Muscle layer of colon (tissue), 2 donors: ENCODE measurements around the gene TEKT3.
A peak's percentile ranks its signal among the peaks of the same experiment; 100 is the strongest.

Source experiments
- H3K27ac ChIP-seq: one replicate; pipeline ENCODE4 v1.7.0; 2013; ENCODE audit warnings: low read depth, mild to moderate bottlenecking, low read length, moderate library complexity
- H3K27me3 ChIP-seq, 2 donors: one replicate each; pipeline ENCODE4 v1.7.0; 2013; ENCODE audit warnings: low read length in 2 of 2, mild to moderate bottlenecking in 2 of 2; ENCODE audit not compliant: insufficient read depth in 2 of 2, control insufficient read depth in 1 of 2
- H3K36me3 ChIP-seq: one replicate; pipeline ENCODE4 v1.7.0; 2013; ENCODE audit warnings: mild to moderate bottlenecking, low read length; ENCODE audit not compliant: insufficient read depth
- H3K4me1 ChIP-seq: one replicate; pipeline ENCODE4 v1.7.0; 2013; ENCODE audit warnings: mild to moderate bottlenecking, low read length; ENCODE audit not compliant: insufficient read depth
- H3K4me3 ChIP-seq, 2 donors: one replicate each; pipeline ENCODE4 v1.7.0; 2013; ENCODE audit warnings: low read length in 2 of 2, low read depth in 1 of 2, mild to moderate bottlenecking in 1 of 2, moderate library complexity in 1 of 2
- H3K9ac ChIP-seq: one replicate; pipeline ENCODE4 v1.7.0; 2013; ENCODE audit warnings: low read length
- H3K9me3 ChIP-seq: one replicate; pipeline ENCODE4 v1.7.0; 2013; ENCODE audit warnings: mild to moderate bottlenecking, low read length
- donor health status: abdominal sarcoma.
- donor health status: Adenocarcinoma of cecum.

Gene TEKT3

GRCh38 chr17:15371376-15372130, 30.2 kb upstream of the TEKT3 start:
- Histone ChIP-seq H3K36me3 (no peaks in the 10 kb centered on the region), H3K27me3 (no peaks in the 10 kb centered on the region), H3K4me1 (no peaks in the 10 kb centered on the region), H3K9ac (no peak overlapping the region), H3K27ac (no peak overlapping the region), H3K9me3 (no peaks in the 10 kb centered on the region), H3K4me3 (no peak overlapping the region)

- H3K4me1 ChIP-seq, result no peaks in the 10 kb centered on the region
- H3K27ac ChIP-seq, result no peak overlapping the region
- H3K9me3 ChIP-seq, result no peaks in the 10 kb centered on the region
Measured at GRCh38 chr17:15368600-15368999, 27.2 kb upstream of the TEKT3 start.

GRCh38 chr17:15366026-15366425, 24.6 kb upstream of the TEKT3 start:
- Histone ChIP-seq H3K27ac (no peak overlapping the region), H3K9ac (no peak overlapping the region), H3K36me3 (no peaks in the 10 kb centered on the region), H3K4me3 (no peak overlapping the region), H3K9me3 (no peaks in the 10 kb centered on the region), H3K27me3 (no peaks in the 10 kb centered on the region), H3K4me1 (no peaks in the 10 kb centered on the region)

More at GRCh38 chr17:15368600-15368999, 27.2 kb upstream of the TEKT3 start:
- Histone ChIP-seq H3K4me3 (no peak overlapping the region), H3K36me3 (no peaks in the 10 kb centered on the region), H3K27me3 (no peaks in the 10 kb centered on the region), H3K9ac (no peak overlapping the region)

- H3K4me1 ChIP-seq, result no peaks in the 10 kb centered on the region
- H3K27me3 ChIP-seq, result no peaks in the 10 kb centered on the region
- H3K4me3 ChIP-seq, result no peak overlapping the region
- no peak overlapping the region for H3K27ac ChIP-seq
- no peaks in the 10 kb centered on the region for H3K9me3 ChIP-seq
- H3K36me3 ChIP-seq, result no peaks in the 10 kb centered on the region
- H3K9ac ChIP-seq, result no peak overlapping the region
Measured at GRCh38 chr17:15364615-15365014, 23.2 kb upstream of the TEKT3 start.

- Histone ChIP-seq H3K36me3 (no peaks in the 10 kb centered on the region), H3K9ac (no peak overlapping the region), H3K27me3 (no peaks in the 10 kb centered on the region), H3K4me3 (no peak overlapping the region), H3K4me1 (no peaks in the 10 kb centered on the region), H3K27ac (no peak overlapping the region), H3K9me3 (no peaks in the 10 kb centered on the region)
Measured at GRCh38 chr17:15363702-15364101, 22.3 kb upstream of the TEKT3 start.

- no peaks in the 10 kb centered on the region for H3K4me1 ChIP-seq
- no peak overlapping the region for H3K9ac ChIP-seq
- H3K9me3 ChIP-seq, result no peaks in the 10 kb centered on the region
- no peak overlapping the region for H3K27ac ChIP-seq
- H3K27me3 ChIP-seq, result no peaks in the 10 kb centered on the region
- H3K36me3 ChIP-seq, result no peaks in the 10 kb centered on the region
- no peak overlapping the region for H3K4me3 ChIP-seq
Measured at GRCh38 chr17:15361592-15361991, 20.2 kb upstream of the TEKT3 start.

GRCh38 chr17:15361151-15361550, 19.8 kb upstream of the TEKT3 start:
- H3K27ac ChIP-seq, result no peak overlapping the region
- H3K27me3 ChIP-seq, result no peaks in the 10 kb centered on the region
- no peaks in the 10 kb centered on the region for H3K9me3 ChIP-seq
- H3K4me3 ChIP-seq, result no peak overlapping the region
- H3K4me1 ChIP-seq, result no peaks in the 10 kb centered on the region
- no peak overlapping the region for H3K9ac ChIP-seq
- H3K36me3 ChIP-seq, result no peaks in the 10 kb centered on the region

- H3K27ac ChIP-seq, result no peak overlapping the region
- H3K9ac ChIP-seq, result no peak overlapping the region
- H3K27me3 ChIP-seq, result no peaks in the 10 kb centered on the region
- H3K9me3 ChIP-seq, result no peaks in the 10 kb centered on the region
- peaks cover 23% of the 10 kb centered on the region for H3K4me1 ChIP-seq
- no peaks in the 10 kb centered on the region for H3K36me3 ChIP-seq
- no peak overlapping the region for H3K4me3 ChIP-seq
Measured at GRCh38 chr17:15354256-15354655, 12.9 kb upstream of the TEKT3 start.

GRCh38 chr17:15351925-15352324, 10.5 kb upstream of the TEKT3 start:
- no peaks in the 10 kb centered on the region for H3K9me3 ChIP-seq
- H3K9ac ChIP-seq, result no peak overlapping the region
- peak overlapping the region; percentile 95 for H3K27ac ChIP-seq
- H3K27me3 ChIP-seq, result no peaks in the 10 kb centered on the region
- H3K36me3 ChIP-seq, result no peaks in the 10 kb centered on the region
- peaks cover 34% of the 10 kb centered on the region for H3K4me1 ChIP-seq
- no peak overlapping the region for H3K4me3 ChIP-seq

GRCh38 chr17:15351478-15351840, 10.1 kb upstream of the TEKT3 start:
- Histone ChIP-seq H3K9me3 (no peaks in the 10 kb centered on the region), H3K4me1 (peaks cover 34% of the 10 kb centered on the region), H3K27ac (peak overlapping the region; percentile 95), H3K27me3 (no peaks in the 10 kb centered on the region), H3K4me3 (no peak overlapping the region), H3K36me3 (no peaks in the 10 kb centered on the region), H3K9ac (peak overlapping the region; percentile 8)

GRCh38 chr17:15350777-15351477, 9.5 kb upstream of the TEKT3 start:
- Histone ChIP-seq H3K36me3 (no peaks in the 10 kb centered on the region), H3K27me3 (no peaks in the 10 kb centered on the region), H3K4me3 (no peak overlapping the region), H3K4me1 (peaks cover 34% of the 10 kb centered on the region), H3K9ac (peak overlapping the region; percentile 8), H3K27ac (peak overlapping the region; percentile 95), H3K9me3 (no peaks in the 10 kb centered on the region)

- H3K36me3 ChIP-seq, result no peaks in the 10 kb centered on the region
- no peak overlapping the region for H3K9ac ChIP-seq
- no peaks in the 10 kb centered on the region for H3K9me3 ChIP-seq
- H3K4me3 ChIP-seq, result no peak overlapping the region
- no peaks in the 10 kb centered on the region for H3K27me3 ChIP-seq
- peaks cover 34% of the 10 kb centered on the region for H3K4me1 ChIP-seq
- H3K27ac ChIP-seq, result no peak overlapping the region
Measured at GRCh38 chr17:15349119-15349518, 7.7 kb upstream of the TEKT3 start.
